SK-N-SH (cell line): Measurements from ENCODE around the gene SNED1. TPM values are rescaled to one million over a fixed set of nuclear protein-coding genes. Genes with fewer than 3 reads are reported as not detected.

Experiments used
- CTCF ChIA-PET: fragments of 300-600, 350-600 bp; formaldehyde crosslinking; extraction: SDS; loops from one replicate; lab custom pipeline; 2021; lab: Yijun Ruan, JAX
- POLR2A ChIA-PET: fragments of 350-600 bp; sonication (Branson Sonifier 250); formaldehyde crosslinking; extraction: SDS; loops from one replicate; lab custom pipeline; 2020; ENCODE audit warnings: antibody characterized with exemption, inconsistent platforms; lab: Yijun Ruan, JAX
- DNase-seq: peaks from one replicate; pipeline ENCODE4 v3.0.0; 2012
- H2AFZ ChIP-seq: fragments of 200-600 bp; sonication (generic); 2 replicates; pipeline ENCODE4 v1.8.1; 2016; ENCODE audit warnings: antibody characterized with exemption, mild to moderate bottlenecking, low read depth
- H3F3A ChIP-seq: fragments of 200-600 bp; sonication (generic); replicated peaks from 2 replicates; pipeline ENCODE3; 2016; ENCODE audit warnings: antibody characterized with exemption, mild to moderate bottlenecking; ENCODE audit not compliant: insufficient read depth
- H3K27ac ChIP-seq, 2 experiments: fragments of 200-500 bp in 1 of 2; fragments of 200-600 bp in 1 of 2; sonication (Bioruptor generic) in 1 of 2; sonication (generic), shearing (Covaris generic) in 1 of 2; 2 replicates each; pipeline versions ENCODE4 v1.5.1 to v1.6.1; 2014 to 2016; ENCODE audit warnings: low read depth in 2 of 2, inconsistent platforms in 1 of 2, low read length in 1 of 2, mild to moderate bottlenecking in 1 of 2, mixed read lengths in 1 of 2
- H3K27me3 ChIP-seq: fragments of 200-600 bp; sonication (generic), shearing (Covaris generic); 2 replicates; pipeline ENCODE4 v1.6.1; 2016; ENCODE audit warnings: mixed run types; ENCODE audit not compliant: insufficient read depth
- H3K36me3 ChIP-seq, 2 experiments: fragments of 200-500 bp in 1 of 2; fragments of 200-600 bp in 1 of 2; sonication (Bioruptor generic) in 1 of 2; sonication (generic) in 1 of 2; replicated peaks in 1 of 2; 2 replicates each; pipeline versions ENCODE3 to v1.5.1; 2014 to 2016; ENCODE audit warnings: low read length in 1 of 2, mild to moderate bottlenecking in 1 of 2; ENCODE audit not compliant: insufficient read depth in 2 of 2, control insufficient read depth in 1 of 2
- H3K4me1 ChIP-seq, 2 experiments: fragments of 200-500 bp in 1 of 2; fragments of 200-600 bp in 1 of 2; sonication (Bioruptor generic) in 1 of 2; sonication (generic), shearing (Covaris generic) in 1 of 2; 2 replicates each; pipeline versions ENCODE4 v1.5.1 to v1.6.1; 2014 to 2016; ENCODE audit warnings: low read depth in 1 of 2, low read length in 1 of 2, mixed run types in 1 of 2; ENCODE audit not compliant: insufficient read depth in 2 of 2, control insufficient read depth in 1 of 2
- H3K4me2 ChIP-seq: fragments of 200-600 bp; sonication (generic), shearing (Covaris generic); 2 replicates; pipeline ENCODE4 v1.6.1; 2017; ENCODE audit warnings: mixed run types
- H3K4me3 ChIP-seq, 2 experiments: fragments of 200-500 bp in 1 of 2; fragments of 200-600 bp in 1 of 2; sonication (Bioruptor generic) in 1 of 2; sonication (generic), shearing (Covaris generic) in 1 of 2; 2 replicates each; pipeline versions ENCODE4 v1.5.1 to v1.8.1; 2014 to 2016; ENCODE audit warnings: low read depth in 2 of 2, inconsistent platforms in 1 of 2, low read length in 1 of 2, mild to moderate bottlenecking in 1 of 2, mixed read lengths in 1 of 2, moderate library complexity in 1 of 2
- H3K79me2 ChIP-seq: fragments of 200-600 bp; sonication (generic); 2 replicates; pipeline ENCODE4 v1.8.1; 2017; ENCODE audit warnings: mild to moderate bottlenecking; ENCODE audit not compliant: insufficient read depth
- H3K9ac ChIP-seq: fragments of 200-600 bp; sonication (generic); 2 replicates; pipeline ENCODE4 v1.6.1; 2017; ENCODE audit warnings: mixed run types
- H3K9me2 ChIP-seq: fragments of 200-600 bp; sonication (generic); 2 replicates; pipeline ENCODE4 v1.6.1; 2017; ENCODE audit warnings: mixed run types
- H3K9me3 ChIP-seq: fragments of 200-600 bp; sonication (generic); 2 replicates; pipeline ENCODE4 v1.6.1; 2017; ENCODE audit warnings: mixed run types, mild to moderate bottlenecking, moderate library complexity
- H4K20me1 ChIP-seq: fragments of 200-600 bp; sonication (generic); 2 replicates; pipeline ENCODE4 v1.6.1; 2017; ENCODE audit warnings: mild to moderate bottlenecking, mixed run types; ENCODE audit not compliant: insufficient read depth
- CTCF ChIP-seq: fragments of 200-600 bp; sonication (generic); IDR thresholded peaks from 2 replicates; pipeline ENCODE4 v1.6.1; 2017; ENCODE audit warnings: antibody characterized with exemption, mild to moderate bottlenecking, moderate library complexity
- FOSL2 ChIP-seq: IDR thresholded peaks from 2 replicates; pipeline ENCODE4 v1.4.0; 2012; ENCODE audit warnings: low read depth, mild to moderate bottlenecking, moderate library complexity, borderline replicate concordance
- FOXJ3 ChIP-seq: sonication (generic); formaldehyde crosslinking; IDR thresholded peaks from 2 replicates; pipeline ENCODE4 v1.5.1; 2020; ENCODE audit warnings: mild to moderate bottlenecking, missing genetic modification reagents
- GABPA ChIP-seq: IDR thresholded peaks from 2 replicates; pipeline ENCODE4 v1.4.0; 2012; ENCODE audit warnings: low read depth, mild to moderate bottlenecking
- GATA2 ChIP-seq: sonication (generic); formaldehyde crosslinking; IDR thresholded peaks from 2 replicates; pipeline ENCODE4 v1.5.0; 2020; ENCODE audit warnings: mild to moderate bottlenecking, missing genetic modification reagents
- IRF3 ChIP-seq: fragments of 150-350 bp; IDR thresholded peaks from 2 replicates; pipeline ENCODE4 v1.6.1; 2016; ENCODE audit warnings: mild to moderate bottlenecking, low read depth, low read length
- JUND ChIP-seq: IDR thresholded peaks from 2 replicates; pipeline ENCODE4 v1.4.0; 2012
- NRF1 ChIP-seq: IDR thresholded peaks from 2 replicates; pipeline ENCODE4 v1.6.1; 2012; ENCODE audit warnings: low read depth, mild to moderate bottlenecking, low read length
- PBX3 ChIP-seq: IDR thresholded peaks from 2 replicates; pipeline ENCODE4; 2012
- POLR2AphosphoS5 ChIP-seq: IDR thresholded peaks from 2 replicates; pipeline ENCODE4 v1.6.1; 2012; ENCODE audit warnings: low read depth, low read length
- RAD21 ChIP-seq: IDR thresholded peaks from 2 replicates; pipeline ENCODE4 v1.6.1; 2012; ENCODE audit warnings: mild to moderate bottlenecking, low read length
- RCOR1 ChIP-seq: fragments of 150-350 bp; IDR thresholded peaks from 2 replicates; pipeline ENCODE4 v1.6.1; 2017; ENCODE audit warnings: antibody characterized with exemption, low read length
- RXRA ChIP-seq: IDR thresholded peaks from 2 replicates; pipeline ENCODE4 v1.4.0; 2012; ENCODE audit warnings: low read depth, mild to moderate bottlenecking, borderline replicate concordance
- SIN3A ChIP-seq: IDR thresholded peaks from 2 replicates; pipeline ENCODE4 v1.6.1; 2012; ENCODE audit warnings: low read depth, mild to moderate bottlenecking, low read length, moderate library complexity, borderline replicate concordance
- TAF1 ChIP-seq: IDR thresholded peaks from 2 replicates; pipeline ENCODE4 v1.6.1; 2012; ENCODE audit warnings: low read depth, mild to moderate bottlenecking, low read length, moderate library complexity, borderline replicate concordance
- TEAD4 ChIP-seq: IDR thresholded peaks from 2 replicates; pipeline ENCODE4 v1.4.0; 2012; ENCODE audit warnings: mild to moderate bottlenecking, borderline replicate concordance; ENCODE audit not compliant: insufficient read depth
- WGBS: methylation state at CpG from one replicate; pipeline ENCODE4 v1.1.6; 2017; ENCODE audit warnings: low lambda C conversion rate; 5-methylcytosine and 5-hydroxymethylcytosine counted together
- polyA plus RNA-seq, 3 experiments: library from polyadenylated mRNA; depleted of rRNA; stranded (reverse); fragments of >200 nt; gene quantifications; 2 replicates each; pipeline ENCODE4 v1.2.3, GENCODE V29; 2012
- TF ChIP-seq, protein P1 (sequence below): fragments of 150-350 bp; IDR thresholded peaks from 2 replicates; pipeline ENCODE4 v1.6.1; 2017; ENCODE audit warnings: antibody characterized with exemption, low read length, low read depth, borderline replicate concordance

The SNED1 gene
- polyA plus RNA-seq, 1 of the 3 experiments (the other 2 are of a cell fraction) = 0.03 TPM

DNA sequence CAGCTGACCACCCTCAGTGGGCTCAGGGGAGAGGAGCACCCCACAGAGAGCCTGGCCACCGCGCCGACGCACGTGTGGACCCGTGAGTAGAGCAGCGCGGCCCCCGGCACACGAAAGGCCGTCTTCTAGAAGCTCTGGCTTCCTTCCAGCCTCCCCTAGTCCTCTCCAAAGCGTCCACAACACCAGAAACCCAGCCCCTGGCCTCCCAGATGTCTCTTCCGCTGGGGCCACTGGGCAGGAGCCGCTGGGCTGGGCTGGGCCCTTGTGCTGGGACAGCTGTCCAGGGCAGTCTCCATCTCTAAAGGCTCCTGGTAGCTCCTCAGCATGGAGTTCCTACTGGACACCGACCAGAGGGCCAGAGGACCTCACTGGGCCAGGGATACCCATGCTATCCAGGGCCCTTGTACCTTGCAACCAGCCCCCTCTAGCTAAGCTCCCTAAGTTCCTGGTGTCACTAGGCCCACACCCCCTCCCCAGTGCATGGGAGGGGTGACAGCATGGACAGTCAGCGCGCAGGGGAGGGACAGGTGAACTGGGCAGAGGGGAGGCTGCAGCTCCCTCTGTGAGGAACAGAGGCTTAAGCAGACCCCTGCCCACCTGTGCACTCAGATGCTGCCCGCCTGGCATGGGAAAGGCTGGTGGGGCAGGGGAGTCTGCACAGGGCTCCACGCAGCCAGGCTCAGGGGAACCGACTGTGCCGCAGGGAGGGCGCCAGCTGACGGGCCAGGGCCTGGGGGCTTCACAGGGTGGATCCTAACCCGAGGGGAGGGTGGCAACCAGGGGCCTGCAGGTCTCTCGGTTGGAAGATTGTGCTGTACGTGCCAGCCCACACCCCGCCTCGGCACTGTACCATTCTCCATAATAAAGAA lies 70.8 kb downstream of the SNED1 start:
- H2AFZ ChIP-seq = no peak overlapping the region
- H3K36me3 ChIP-seq = no peaks in the 10 kb centered on the region
- H3F3A ChIP-seq = no peaks in the 10 kb centered on the region
- no peaks in the 10 kb centered on the region for H3K9me3 ChIP-seq
- H3K9ac ChIP-seq = no peak overlapping the region
- no peak overlapping the region for H3K27ac ChIP-seq
- H3K4me3 ChIP-seq = no peak overlapping the region
- DNase-seq = no peak
- POLR2A ChIA-PET = no interaction called here
- H3K9me2 ChIP-seq = no peaks in the 10 kb centered on the region
- no peaks in the 10 kb centered on the region for H3K27me3 ChIP-seq
- 61% methylated on average over 13 of the region's 28 CpGs for WGBS
- no peak for TF ChIP-seq RXRA
- TF ChIP-seq GATA2 = no peak
- no peak for TF ChIP-seq RAD21
- TF ChIP-seq POLR2AphosphoS5 = no peak
- no peak for TF ChIP-seq FOSL2
- no peak for TF ChIP-seq RCOR1
- no peaks in the 10 kb centered on the region for H3K79me2 ChIP-seq
- no peaks in the 10 kb centered on the region for H4K20me1 ChIP-seq
- CTCF ChIA-PET = interaction anchor here (0.6 to 2.8 kb wide), 5 partner anchors 9 to 218 kb away, joined by 3 to 11 read pairs (median 3); no protein-coding TSS in a partner anchor
- no peak overlapping the region for H3K4me2 ChIP-seq
- no peaks in the 10 kb centered on the region; a peak in 1 of 4 replicates for H3K4me1 ChIP-seq

GRCh38 chr2:241069821-241070281 lies 71.4 kb downstream of the SNED1 start:
- H3K4me2 ChIP-seq = no peak overlapping the region
- no peaks in the 10 kb centered on the region for H3K79me2 ChIP-seq
- H4K20me1 ChIP-seq = no peaks in the 10 kb centered on the region
- H3K4me1 ChIP-seq = no peaks in the 10 kb centered on the region; a peak in 1 of 4 replicates
- CTCF ChIA-PET = interaction anchor here (0.8 to 1.0 kb wide), 2 partner anchors 62 to 155 kb away, joined by 3 read pairs; no protein-coding TSS in a partner anchor
- POLR2A ChIA-PET = no interaction called here
- no peaks in the 10 kb centered on the region for H3F3A ChIP-seq
- no peak overlapping the region for H3K9ac ChIP-seq
- no peak for TF ChIP-seq FOXJ3
- TF ChIP-seq RXRA = no peak
- no peak for TF ChIP-seq NRF1
- TF ChIP-seq CTCF = no peak
- no peak for DNase-seq
- 77% methylated on average over 23 of the region's 26 CpGs for WGBS
- no peaks in the 10 kb centered on the region for H3K9me3 ChIP-seq
- no peaks in the 10 kb centered on the region for H3K27me3 ChIP-seq
- H3K27ac ChIP-seq = no peak overlapping the region
- H3K36me3 ChIP-seq = no peaks in the 10 kb centered on the region
- H3K9me2 ChIP-seq = no peaks in the 10 kb centered on the region
- H2AFZ ChIP-seq = no peak overlapping the region
- no peak overlapping the region for H3K4me3 ChIP-seq

DNA sequence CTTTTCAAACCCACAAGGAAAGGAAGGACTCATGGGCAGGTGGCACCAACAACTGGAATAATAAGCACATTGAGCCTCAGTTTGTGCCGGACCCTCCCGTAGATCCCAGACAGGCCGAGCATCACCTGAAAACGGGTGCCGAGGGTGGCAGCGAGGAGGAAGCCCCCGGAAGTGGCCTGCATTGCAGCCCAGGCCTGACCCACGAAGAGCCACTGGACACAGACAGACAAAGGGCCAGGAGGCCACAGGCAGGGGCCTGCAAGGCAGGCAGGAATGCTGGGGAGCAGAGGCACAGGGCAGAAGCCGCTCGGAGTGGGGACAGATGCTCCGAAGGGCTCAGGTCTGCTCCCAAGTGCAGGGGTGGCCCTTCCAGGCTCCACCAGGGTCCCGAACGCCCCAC lies 71.9 kb downstream of the SNED1 start:
- POLR2A ChIA-PET = no interaction called here
- Histone ChIP-seq H3K4me3 (no peak overlapping the region), H3K27me3 (no peaks in the 10 kb centered on the region), H3K79me2 (no peaks in the 10 kb centered on the region), H3K9me3 (no peaks in the 10 kb centered on the region), H3K27ac (no peak overlapping the region), H2AFZ (no peak overlapping the region), H3K9me2 (no peaks in the 10 kb centered on the region), H3K4me2 (no peak overlapping the region), H3K36me3 (no peaks in the 10 kb centered on the region), H4K20me1 (no peaks in the 10 kb centered on the region), H3F3A (no peaks in the 10 kb centered on the region), H3K4me1 (no peaks in the 10 kb centered on the region; a peak in 1 of 4 replicates), H3K9ac (no peak overlapping the region)
- DNase-seq = no peak
- CTCF ChIA-PET = no interaction called here
- 57% methylated on average over 13 of the region's 13 CpGs for WGBS
- TF ChIP-seq IRF3 = no peak
- TF ChIP-seq PBX3 = no peak
- TF ChIP-seq TEAD4 = no peak
- no peak for TF ChIP-seq JUND
- TF ChIP-seq, protein P1, sequence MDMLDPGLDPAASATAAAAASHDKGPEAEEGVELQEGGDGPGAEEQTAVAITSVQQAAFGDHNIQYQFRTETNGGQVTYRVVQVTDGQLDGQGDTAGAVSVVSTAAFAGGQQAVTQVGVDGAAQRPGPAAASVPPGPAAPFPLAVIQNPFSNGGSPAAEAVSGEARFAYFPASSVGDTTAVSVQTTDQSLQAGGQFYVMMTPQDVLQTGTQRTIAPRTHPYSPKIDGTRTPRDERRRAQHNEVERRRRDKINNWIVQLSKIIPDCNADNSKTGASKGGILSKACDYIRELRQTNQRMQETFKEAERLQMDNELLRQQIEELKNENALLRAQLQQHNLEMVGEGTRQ = no peak
- TF ChIP-seq SIN3A = no peak
- no peak for TF ChIP-seq GABPA
- no peak for TF ChIP-seq TAF1
